Fibroblast of pulmonary artery (primary cell): ENCODE data around the gene ZFP42.

Experiments
- DNase-seq: peaks from one replicate; pipeline ENCODE4 v3.0.0-alpha.2; 2010; ENCODE audit warnings: low read depth
- H3K4me3 ChIP-seq: replicated peaks from 2 replicates; pipeline ENCODE4 v1.5.1; 2011; ENCODE audit warnings: low read depth, mild to moderate bottlenecking, control low read depth, low read length, moderate library complexity
- TF ChIP-seq, protein P1 (sequence below): IDR thresholded peaks from 2 replicates; pipeline ENCODE4 v1.5.1; 2011; ENCODE audit warnings: mild to moderate bottlenecking, control low read depth, low read length, inconsistent platforms; ENCODE audit errors: missing control alignments

Gene ZFP42

DNA sequence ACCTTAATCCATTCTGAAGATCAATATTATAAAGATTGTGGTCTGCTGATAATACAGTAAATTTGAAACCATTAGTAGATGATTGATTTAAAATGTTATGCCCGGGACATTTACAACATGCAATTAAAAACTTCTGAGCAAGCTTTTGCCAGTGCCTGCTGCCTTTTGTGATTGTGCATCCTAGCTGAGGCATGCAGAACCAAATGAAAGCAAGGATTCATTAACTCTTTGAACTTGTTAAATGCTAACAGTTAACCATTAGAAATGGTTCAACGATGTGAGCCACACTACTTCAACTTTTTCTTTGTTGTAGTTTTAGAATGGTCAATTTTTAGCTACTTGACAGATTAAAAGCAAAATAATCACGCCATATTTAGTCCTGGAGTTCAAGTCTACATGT lies 51.1 kb downstream of the ZFP42 start:
- no peak for DNase-seq
- TF ChIP-seq, protein P1, sequence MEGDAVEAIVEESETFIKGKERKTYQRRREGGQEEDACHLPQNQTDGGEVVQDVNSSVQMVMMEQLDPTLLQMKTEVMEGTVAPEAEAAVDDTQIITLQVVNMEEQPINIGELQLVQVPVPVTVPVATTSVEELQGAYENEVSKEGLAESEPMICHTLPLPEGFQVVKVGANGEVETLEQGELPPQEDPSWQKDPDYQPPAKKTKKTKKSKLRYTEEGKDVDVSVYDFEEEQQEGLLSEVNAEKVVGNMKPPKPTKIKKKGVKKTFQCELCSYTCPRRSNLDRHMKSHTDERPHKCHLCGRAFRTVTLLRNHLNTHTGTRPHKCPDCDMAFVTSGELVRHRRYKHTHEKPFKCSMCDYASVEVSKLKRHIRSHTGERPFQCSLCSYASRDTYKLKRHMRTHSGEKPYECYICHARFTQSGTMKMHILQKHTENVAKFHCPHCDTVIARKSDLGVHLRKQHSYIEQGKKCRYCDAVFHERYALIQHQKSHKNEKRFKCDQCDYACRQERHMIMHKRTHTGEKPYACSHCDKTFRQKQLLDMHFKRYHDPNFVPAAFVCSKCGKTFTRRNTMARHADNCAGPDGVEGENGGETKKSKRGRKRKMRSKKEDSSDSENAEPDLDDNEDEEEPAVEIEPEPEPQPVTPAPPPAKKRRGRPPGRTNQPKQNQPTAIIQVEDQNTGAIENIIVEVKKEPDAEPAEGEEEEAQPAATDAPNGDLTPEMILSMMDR: no peak
- no peak overlapping the region for H3K4me3 ChIP-seq

DNA sequence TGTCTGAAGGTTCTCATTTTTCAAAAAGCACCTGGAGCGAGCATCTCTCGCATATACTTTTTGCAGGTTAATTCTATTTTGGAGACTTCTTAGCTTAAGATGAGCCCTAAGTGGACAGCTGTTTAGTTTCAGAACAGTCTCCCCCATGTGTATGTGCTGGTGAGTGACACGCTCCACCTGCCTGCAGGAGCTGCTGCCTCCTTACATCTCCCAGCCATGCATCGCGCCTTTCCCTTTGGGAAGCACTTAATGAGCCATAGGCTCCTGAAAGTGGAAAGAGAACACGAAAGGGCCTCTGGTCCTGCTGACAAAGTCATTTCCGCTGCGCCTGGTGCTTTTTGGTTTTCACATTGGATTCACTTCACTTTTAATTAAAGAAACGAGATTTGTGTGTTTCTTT lies 57.7 kb downstream of the ZFP42 start:
- TF ChIP-seq, protein P1: no peak
- no peak for DNase-seq
- no peak overlapping the region for H3K4me3 ChIP-seq
